Endodermal cell (in vitro differentiated cells): ENCODE data around the gene ANKRD44. TPM values are rescaled to one million over a fixed set of nuclear protein-coding genes. Genes with fewer than 3 reads are reported as not detected.
"Not testable (repeated sequence)": the region's sequence is repeated elsewhere in the genome, so short reads cannot be mapped to it uniquely, and the experiment has no call there.

Experiments used
- DNase-seq: peaks from one replicate; pipeline ENCODE4 v3.0.0-alpha.2; 2017
- H3K27ac ChIP-seq: 2 replicates; pipeline ENCODE4 v1.5.1; 2013; ENCODE audit warnings: mild to moderate bottlenecking, low read depth, low read length, moderate library complexity
- H3K27me3 ChIP-seq: 2 replicates; pipeline ENCODE4 v1.6.1; 2013; ENCODE audit warnings: mild to moderate bottlenecking, low read length, moderate library complexity; ENCODE audit not compliant: insufficient read depth, control insufficient read depth, poor library complexity, severe bottlenecking
- H3K36me3 ChIP-seq: 2 replicates; pipeline ENCODE4 v1.7.0; 2013; ENCODE audit warnings: mild to moderate bottlenecking, low read length, moderate library complexity; ENCODE audit not compliant: control insufficient read depth, insufficient read depth
- H3K4me1 ChIP-seq: one replicate; pipeline ENCODE4 v1.7.0; 2013; ENCODE audit warnings: low read length; ENCODE audit not compliant: control insufficient read depth, insufficient read depth
- H3K4me3 ChIP-seq: 2 replicates; pipeline ENCODE4 v1.5.1; 2013; ENCODE audit warnings: mild to moderate bottlenecking, low read length, moderate library complexity
- H3K9ac ChIP-seq: 2 replicates; pipeline ENCODE4 v1.6.1; 2013; ENCODE audit warnings: mild to moderate bottlenecking, low read length, moderate library complexity; ENCODE audit not compliant: poor library complexity, severe bottlenecking; ENCODE audit errors: extremely low read depth
- H3K9me3 ChIP-seq: 2 replicates; pipeline ENCODE4 v1.6.1; 2013; ENCODE audit warnings: mild to moderate bottlenecking, low read length, moderate library complexity; ENCODE audit not compliant: control insufficient read depth
- H3K27ac Mint-ChIP-seq: 2 replicates; pipeline ENCODE4 v1.8.0; 2020; ENCODE audit warnings: mixed read lengths
- H3K27me3 Mint-ChIP-seq: 2 replicates; pipeline ENCODE4 v1.8.0; 2021; ENCODE audit warnings: mild to moderate bottlenecking, mixed read lengths; ENCODE audit not compliant: insufficient read depth
- H3K36me3 Mint-ChIP-seq: 2 replicates; pipeline ENCODE4 v1.8.0; 2020; ENCODE audit warnings: low read depth, mixed read lengths
- H3K4me1 Mint-ChIP-seq: 2 replicates; pipeline ENCODE4 v1.8.0; 2020; ENCODE audit warnings: mixed read lengths
- H3K4me3 Mint-ChIP-seq: 2 replicates; pipeline ENCODE4 v1.8.0; 2020; ENCODE audit warnings: mild to moderate bottlenecking, moderate library complexity, mixed read lengths
- H3K9me3 Mint-ChIP-seq: 2 replicates; pipeline ENCODE4 v1.8.0; 2020; ENCODE audit warnings: mild to moderate bottlenecking, mixed read lengths
- WGBS, 2 experiments: methylation state at CpG; one replicate each; pipeline versions ENCODE4 v1.1.5 to v1.1.7; 2013; ENCODE audit warnings: missing lambda C conversion rate in 2 of 2, mixed read lengths in 1 of 2; ENCODE audit not compliant: insufficient coverage in 1 of 2, insufficient read length in 1 of 2; 5-methylcytosine and 5-hydroxymethylcytosine counted together
- total RNA-seq, 2 donors: library from RNA; stranded (reverse); fragmentation: NEBNext Ultra II Directional in 1 of 2; extraction: Animal tissue kit (Norgen Biotek cat#: 25700) in 1 of 2; gene quantifications; 2 replicates in 1 of 2; 3 replicates in 1 of 2; pipeline ENCODE4 v1.2.1, GENCODE V29; 2021
- TF ChIP-seq, protein P1 (sequence below): fragments of 200-600 bp; sonication (generic); conservative IDR thresholded peaks from 2 replicates; pipeline ENCODE4 v1.5.0; 2021; ENCODE audit warnings: antibody characterized with exemption, mild to moderate bottlenecking

Gene ANKRD44
- total RNA-seq, 2 donors from 2014 or later = 6.2 to 10.6 TPM

DNA sequence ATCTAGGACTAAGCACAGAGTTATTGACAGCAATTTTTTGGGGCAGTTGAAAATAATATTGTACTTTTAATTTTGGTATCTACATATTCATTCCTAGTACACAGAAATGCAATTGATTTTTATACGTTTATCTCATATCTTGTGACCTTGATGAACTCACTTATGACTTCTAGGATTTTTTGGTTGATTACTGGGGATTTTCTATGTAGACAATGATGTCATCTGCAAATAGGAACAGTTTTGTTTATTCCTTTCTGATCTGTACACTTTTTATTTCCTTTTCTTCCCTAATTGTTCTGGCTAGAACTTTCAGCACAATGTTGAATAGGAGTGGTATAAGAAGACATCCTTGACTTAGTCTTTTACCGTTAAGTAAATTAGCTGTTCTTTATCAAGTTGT lies 240.6 kb downstream of the ANKRD44 start:
- H3K27me3 ChIP-seq = no peaks in the 10 kb centered on the region
- 89% methylated on average over 2 of the region's 2 CpGs; no CpG with 5 or more reads in 1 of the 2 experiments for WGBS, 2 experiments
- no peak for DNase-seq
- H3K27ac ChIP-seq = no peak overlapping the region
- Mint-ChIP-seq H3K4me1 (peaks cover 15% of the 10 kb centered on the region), H3K27ac (no peak overlapping the region), H3K27me3 (peaks cover 4% of the 10 kb centered on the region), H3K9me3 (peaks cover 15% of the 10 kb centered on the region), H3K36me3 (no peaks in the 10 kb centered on the region), H3K4me3 (no peak overlapping the region)
- H3K9ac ChIP-seq = no peak overlapping the region
- H3K36me3 ChIP-seq = no peaks in the 10 kb centered on the region
- no peak overlapping the region for H3K4me3 ChIP-seq
- H3K4me1 ChIP-seq = peaks cover 6% of the 10 kb centered on the region
- no peaks in the 10 kb centered on the region for H3K9me3 ChIP-seq
- TF ChIP-seq, protein P1, sequence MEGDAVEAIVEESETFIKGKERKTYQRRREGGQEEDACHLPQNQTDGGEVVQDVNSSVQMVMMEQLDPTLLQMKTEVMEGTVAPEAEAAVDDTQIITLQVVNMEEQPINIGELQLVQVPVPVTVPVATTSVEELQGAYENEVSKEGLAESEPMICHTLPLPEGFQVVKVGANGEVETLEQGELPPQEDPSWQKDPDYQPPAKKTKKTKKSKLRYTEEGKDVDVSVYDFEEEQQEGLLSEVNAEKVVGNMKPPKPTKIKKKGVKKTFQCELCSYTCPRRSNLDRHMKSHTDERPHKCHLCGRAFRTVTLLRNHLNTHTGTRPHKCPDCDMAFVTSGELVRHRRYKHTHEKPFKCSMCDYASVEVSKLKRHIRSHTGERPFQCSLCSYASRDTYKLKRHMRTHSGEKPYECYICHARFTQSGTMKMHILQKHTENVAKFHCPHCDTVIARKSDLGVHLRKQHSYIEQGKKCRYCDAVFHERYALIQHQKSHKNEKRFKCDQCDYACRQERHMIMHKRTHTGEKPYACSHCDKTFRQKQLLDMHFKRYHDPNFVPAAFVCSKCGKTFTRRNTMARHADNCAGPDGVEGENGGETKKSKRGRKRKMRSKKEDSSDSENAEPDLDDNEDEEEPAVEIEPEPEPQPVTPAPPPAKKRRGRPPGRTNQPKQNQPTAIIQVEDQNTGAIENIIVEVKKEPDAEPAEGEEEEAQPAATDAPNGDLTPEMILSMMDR = no peak

DNA sequence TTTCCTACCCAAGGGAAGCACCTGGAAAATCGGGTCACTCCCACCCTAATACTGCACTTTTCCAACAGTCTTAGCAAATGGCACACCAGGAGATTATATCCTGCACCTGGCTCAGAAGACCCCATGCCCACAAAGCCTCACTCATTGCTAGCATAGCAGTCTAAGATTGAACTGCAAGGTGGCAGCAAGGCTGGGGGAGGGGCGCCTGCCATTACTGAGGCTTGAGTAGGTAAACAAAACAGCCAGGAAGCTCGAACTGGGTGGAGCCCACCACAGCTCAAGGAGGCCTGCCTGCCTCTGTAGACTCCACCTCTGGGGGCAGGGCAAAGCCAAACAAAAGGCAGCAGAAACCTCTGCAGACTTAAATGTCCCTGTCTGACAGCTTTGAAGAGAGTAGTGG lies 248.0 kb downstream of the ANKRD44 start:
- not testable (repeated sequence) for H3K27me3 ChIP-seq, H3K36me3 Mint-ChIP-seq, H3K4me3 Mint-ChIP-seq, H3K4me1 ChIP-seq, H3K9ac ChIP-seq, H3K4me1 Mint-ChIP-seq, H3K36me3 ChIP-seq, H3K27ac ChIP-seq, H3K4me3 ChIP-seq, DNase-seq, H3K27ac Mint-ChIP-seq, H3K27me3 Mint-ChIP-seq
- peaks cover 46% of the 10 kb centered on the region for H3K9me3 Mint-ChIP-seq
- 69 to 89% methylated on average over 2 to 3 of the region's 3 CpGs for whole genome bisulfite sequencing, 2 experiments
- H3K9me3 ChIP-seq = peaks cover 14% of the 10 kb centered on the region

DNA sequence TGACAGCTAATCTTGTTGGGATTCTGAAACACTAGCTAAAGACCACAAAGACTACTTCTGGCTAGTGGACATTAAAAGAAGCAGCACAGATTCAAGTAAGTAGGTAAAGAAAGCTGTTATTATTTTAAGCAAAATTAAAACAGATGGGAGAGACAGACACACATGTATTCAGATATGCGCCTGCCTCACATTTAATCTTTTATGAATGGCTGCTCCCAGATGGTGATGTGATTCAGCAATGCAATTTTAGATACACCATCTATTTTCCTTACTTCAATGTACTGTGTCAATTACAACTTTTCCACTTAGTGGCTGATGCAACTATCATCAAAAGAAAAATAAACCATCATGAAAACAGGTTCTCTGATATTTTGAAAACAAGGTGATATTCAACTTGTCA lies 251.1 kb downstream of the ANKRD44 start:
- H3K4me1 Mint-ChIP-seq = no peaks in the 10 kb centered on the region
- H3K27ac Mint-ChIP-seq = no peak overlapping the region
- H3K4me3 Mint-ChIP-seq = no peak overlapping the region

More for the DNA sequence above, 251.1 kb downstream of the ANKRD44 start:
- Mint-ChIP-seq H3K9me3 (peaks cover 53% of the 10 kb centered on the region), H3K27me3 (no peaks in the 10 kb centered on the region), H3K36me3 (peaks cover 3% of the 10 kb centered on the region)
- H3K9ac ChIP-seq = no peak overlapping the region
- WGBS, 2 experiments = 91 to 100% methylated on average over 1 of the region's 1 CpG
- TF ChIP-seq, protein P1 = no peak
- H3K4me3 ChIP-seq = no peak overlapping the region
- no peaks in the 10 kb centered on the region for H3K36me3 ChIP-seq
- peaks cover 31% of the 10 kb centered on the region for H3K9me3 ChIP-seq
- no peak overlapping the region for H3K27ac ChIP-seq
- DNase-seq = no peak
- no peaks in the 10 kb centered on the region for H3K27me3 ChIP-seq
- H3K4me1 ChIP-seq = no peaks in the 10 kb centered on the region
